ENCODE measurements around the gene AIF1. TPM values are rescaled to one million over a fixed set of nuclear protein-coding genes. Genes with fewer than 3 reads are reported as not detected.

Gene AIF1
- total and polyA plus RNA-seq, 2 experiments from 2014 or later: 13.3 to 33.7 TPM

DNA sequence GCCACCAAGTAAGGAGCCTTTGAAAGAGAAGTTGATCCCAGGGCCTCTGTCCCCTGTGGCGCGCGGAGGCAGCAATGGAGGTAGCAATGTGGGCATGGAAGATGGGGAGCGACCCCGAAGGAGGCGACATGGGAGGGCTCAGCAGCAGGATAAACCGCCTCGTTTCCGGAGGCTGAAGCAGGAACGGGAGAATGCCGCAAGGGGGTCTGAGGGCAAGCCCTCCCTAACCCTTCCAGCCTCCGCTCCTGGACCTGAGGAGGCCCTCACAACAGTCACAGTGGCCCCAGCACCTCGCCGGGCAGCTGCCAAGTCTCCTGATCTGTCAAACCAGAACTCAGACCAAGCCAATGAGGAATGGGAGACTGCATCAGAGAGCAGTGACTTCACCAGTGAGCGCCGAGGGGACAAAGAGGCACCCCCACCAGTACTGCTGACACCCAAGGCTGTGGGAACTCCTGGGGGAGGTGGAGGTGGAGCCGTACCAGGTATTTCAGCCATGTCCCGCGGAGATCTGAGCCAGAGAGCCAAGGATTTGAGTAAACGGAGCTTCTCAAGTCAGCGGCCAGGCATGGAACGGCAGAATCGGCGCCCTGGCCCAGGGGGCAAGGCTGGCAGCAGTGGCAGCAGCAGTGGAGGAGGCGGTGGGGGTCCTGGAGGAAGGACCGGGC, 17.4 kb downstream of the AIF1 start:
- H3K4me3 Mint-ChIP-seq: no peak overlapping the region; the same call in 2 of the 3 replicates
- H3K27me3 ChIP-seq (ENCODE audit: insufficient read depth): no peaks in the 10 kb centered on the region
- peaks cover 99% of the 10 kb centered on the region for H3K36me3 Mint-ChIP-seq (ENCODE audit: low read depth)
- peaks cover 46% of the 10 kb centered on the region for H4K20me1 ChIP-seq (replicated peaks; ENCODE audit: insufficient read depth)
- no peak overlapping the region for H2AFZ ChIP-seq
- no peaks in the 10 kb centered on the region for H3K4me1 ChIP-seq (ENCODE audit: insufficient read depth)
- peaks cover 26% of the 10 kb centered on the region for H3K79me2 ChIP-seq (replicated peaks; ENCODE audit: insufficient read depth)
- H3K9me2 ChIP-seq (ENCODE audit: insufficient read depth): no peaks in the 10 kb centered on the region
- no peak overlapping the region for H3K27ac Mint-ChIP-seq
- no peaks in the 10 kb centered on the region for H3K4me1 Mint-ChIP-seq
- no peak overlapping the region for H3K4me2 ChIP-seq
- H3K27me3 Mint-ChIP-seq (ENCODE audit: insufficient read depth, low read depth, poor library complexity): peaks cover 4% of the 10 kb centered on the region
- H3F3A ChIP-seq (replicated peaks; ENCODE audit: low read depth): peaks cover 73% of the 10 kb centered on the region
- H3K4me3 ChIP-seq: no peak overlapping the region
- no peak for DNase-seq (ENCODE audit: low spot score)
- no peak for ATAC-seq
- no peaks in the 10 kb centered on the region; the same call in 2 of the 3 replicates for H3K9me3 Mint-ChIP-seq
- peak; percentile 48; the same call in 1 of the 2 replicates for TF ChIP-seq POLR2AphosphoS5 (IDR thresholded peaks at IDR 0.05; ENCODE audit: low read depth)
- TF ChIP-seq ETS1 (IDR thresholded peaks at IDR 0.05): no peak
- no peak for TF ChIP-seq CREB1 (CRISPR knock-in tag; IDR thresholded peaks at IDR 0.05; ENCODE audit: low read depth)
- TF ChIP-seq NANOG (IDR thresholded peaks at IDR 0.05; ENCODE audit: borderline replicate concordance): no peak
- H3K36me3 ChIP-seq (ENCODE audit: insufficient read depth): peaks cover 78% of the 10 kb centered on the region
- H3K27ac ChIP-seq (ENCODE audit: low read depth): peak overlapping the region; percentile 66; the same call in 1 of the 2 replicates

DNA sequence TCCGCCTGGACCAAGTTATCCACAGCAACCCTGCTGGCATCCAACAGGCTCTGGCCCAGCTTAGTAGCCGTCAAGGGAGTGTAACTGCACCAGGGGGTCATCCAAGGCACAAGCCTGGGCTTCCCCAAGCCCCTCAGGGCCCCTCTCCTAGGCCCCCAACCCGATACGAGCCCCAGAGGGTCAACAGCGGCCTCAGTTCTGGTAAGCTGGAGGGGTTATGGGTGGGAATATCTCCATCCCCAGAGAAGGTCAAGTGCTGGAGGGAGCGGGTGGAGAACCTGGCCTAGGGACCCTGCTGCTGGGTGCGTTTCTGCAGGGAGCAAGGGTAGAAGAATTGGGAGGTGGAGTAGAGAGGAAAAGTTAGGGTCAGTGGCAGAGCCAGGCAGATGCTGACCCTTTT, 18.4 kb downstream of the AIF1 start:
- DNase-seq (ENCODE audit: low spot score) (no peak), ATAC-seq (no peak)
- Mint-ChIP-seq H3K4me3 (no peak overlapping the region), H3K27me3 (ENCODE audit: insufficient read depth, low read depth, poor library complexity) (peaks cover 2% of the 10 kb centered on the region), H3K36me3 (ENCODE audit: low read depth) (peaks cover 95% of the 10 kb centered on the region), H3K4me1 (no peaks in the 10 kb centered on the region), H3K9me3 (no peaks in the 10 kb centered on the region; the same call in 2 of the 3 replicates), H3K27ac (no peak overlapping the region)
- peaks cover 76% of the 10 kb centered on the region for H3K36me3 ChIP-seq (ENCODE audit: insufficient read depth)
- H2AFZ ChIP-seq: no peak overlapping the region
- peaks cover 74% of the 10 kb centered on the region for H3F3A ChIP-seq (replicated peaks; ENCODE audit: low read depth)
- H3K4me2 ChIP-seq: no peak overlapping the region
- no peaks in the 10 kb centered on the region for H3K4me1 ChIP-seq (ENCODE audit: insufficient read depth)
- no peaks in the 10 kb centered on the region for H3K27me3 ChIP-seq (ENCODE audit: insufficient read depth)
- H3K79me2 ChIP-seq (replicated peaks; ENCODE audit: insufficient read depth): peaks cover 21% of the 10 kb centered on the region
- H3K27ac ChIP-seq (ENCODE audit: low read depth): no peak overlapping the region
- no peak overlapping the region for H3K4me3 ChIP-seq
- TF ChIP-seq ETS1 (IDR thresholded peaks at IDR 0.05) (no peak), STAT1 (IDR thresholded peaks at IDR 0.05; ENCODE audit: unreplicated experiment) (no peak), JUNB (IDR thresholded peaks at IDR 0.05; ENCODE audit: unreplicated experiment) (no peak)
- H4K20me1 ChIP-seq (replicated peaks; ENCODE audit: insufficient read depth): peaks cover 46% of the 10 kb centered on the region
- H3K9me2 ChIP-seq (ENCODE audit: insufficient read depth): no peaks in the 10 kb centered on the region

- H3K9me3 Mint-ChIP-seq: no peaks in the 10 kb centered on the region; the same call in 2 of the 3 replicates
- Histone ChIP-seq H2AFZ (no peak overlapping the region), H4K20me1 (replicated peaks; ENCODE audit: insufficient read depth) (peaks cover 41% of the 10 kb centered on the region), H3K27me3 (ENCODE audit: insufficient read depth) (no peaks in the 10 kb centered on the region), H3K4me2 (no peak overlapping the region), H3K27ac (ENCODE audit: low read depth) (no peak overlapping the region), H3K4me3 (no peak overlapping the region), H3K36me3 (ENCODE audit: insufficient read depth) (peaks cover 69% of the 10 kb centered on the region), H3F3A (replicated peaks; ENCODE audit: low read depth) (peaks cover 73% of the 10 kb centered on the region), H3K79me2 (replicated peaks; ENCODE audit: insufficient read depth) (peaks cover 17% of the 10 kb centered on the region), H3K4me1 (ENCODE audit: insufficient read depth) (no peaks in the 10 kb centered on the region), H3K9me2 (ENCODE audit: insufficient read depth) (no peaks in the 10 kb centered on the region)
- H3K36me3 Mint-ChIP-seq (ENCODE audit: low read depth): peaks cover 95% of the 10 kb centered on the region
- DNase-seq (ENCODE audit: low spot score) (no peak), ATAC-seq (no peak)
- peaks cover 5% of the 10 kb centered on the region for H3K27me3 Mint-ChIP-seq (ENCODE audit: insufficient read depth, low read depth, poor library complexity)
- H3K27ac Mint-ChIP-seq: no peak overlapping the region
- H3K4me1 Mint-ChIP-seq: no peaks in the 10 kb centered on the region
- H3K4me3 Mint-ChIP-seq: no peak overlapping the region
- TF ChIP-seq NANOG (IDR thresholded peaks at IDR 0.05; ENCODE audit: borderline replicate concordance): no peak
- TF ChIP-seq ETS1 (IDR thresholded peaks at IDR 0.05): no peak
- no peak for TF ChIP-seq CREB1 (CRISPR knock-in tag; IDR thresholded peaks at IDR 0.05; ENCODE audit: low read depth)
- TF ChIP-seq CTCF (conservative IDR thresholded peaks at IDR 0.05; ENCODE audit: low read depth in 2 of 2): no peak
- no peak for TF ChIP-seq ZNF331 (CRISPR knock-in tag; IDR thresholded peaks at IDR 0.05; ENCODE audit: low read depth)
- TF ChIP-seq EZH2phosphoT487 (IDR thresholded peaks at IDR 0.05; ENCODE audit: unreplicated experiment): no peak
- TF ChIP-seq STAT1 (IDR thresholded peaks at IDR 0.05; ENCODE audit: unreplicated experiment): no peak
- no peak for TF ChIP-seq EZH2 (IDR thresholded peaks at IDR 0.05; ENCODE audit: low read depth, unreplicated experiment)
Observed at GRCh38 chr6:31634131-31634530, 19.1 kb downstream of the AIF1 start.
